GM23248 (cell line): ENCODE data around the gene OR6C70.
"Not testable (repeated sequence)": the region's sequence is repeated elsewhere in the genome, so short reads cannot be mapped to it uniquely, and the experiment has no call there.

Experiments used
- EZH2 ChIP-seq: fragments of 200-600 bp; sonication (generic); IDR thresholded peaks from 2 replicates; pipeline ENCODE4 v1.6.1; 2018; ENCODE audit warnings: antibody characterized with exemption, mild to moderate bottlenecking; ENCODE audit not compliant: insufficient read depth, poor library complexity, severe bottlenecking
- EZH2phosphoT487 ChIP-seq: fragments of 200-600 bp; sonication (generic); IDR thresholded peaks from 2 replicates; pipeline ENCODE4 v1.6.1; 2018; ENCODE audit warnings: antibody characterized with exemption, moderate library complexity, mild to moderate bottlenecking, low read depth; ENCODE audit not compliant: insufficient read depth

- TF ChIP-seq EZH2, EZH2phosphoT487: not testable (repeated sequence)
Measured at GRCh38 chr12:55484284-55484683, 14.3 kb upstream of the OR6C70 start.
